Activated naive CD4-positive, alpha-beta T cell (primary cell): ENCODE data around the gene CPLX1.

Experiments
- DNase-seq, 4 experiments: peaks; one replicate each; lab custom pipeline; 2025; lab: John Stamatoyannopoulos, UW

CPLX1 gene

GRCh38 chr4:855880-856224 lies 29.9 kb upstream of the CPLX1 start:
- no peak for DNase-seq

- no peak for DNase-seq
Measured at GRCh38 chr4:854356-854755, 28.4 kb upstream of the CPLX1 start.

GRCh38 chr4:853416-853781 lies 27.5 kb upstream of the CPLX1 start:
- DNase-seq = no peak

GRCh38 chr4:851701-852430 lies 25.9 kb upstream of the CPLX1 start:
- DNase-seq = no peak

GRCh38 chr4:850323-850945 lies 24.5 kb upstream of the CPLX1 start:
- DNase-seq = no peak

- no peak for DNase-seq
Measured at GRCh38 chr4:849478-850175, 23.7 kb upstream of the CPLX1 start.

- DNase-seq = no peak
Measured at GRCh38 chr4:848803-849477, 23.0 kb upstream of the CPLX1 start.

GRCh38 chr4:848307-848691 lies 22.4 kb upstream of the CPLX1 start:
- no peak for DNase-seq

- no peak for DNase-seq
Measured at GRCh38 chr4:845836-846251, 19.9 kb upstream of the CPLX1 start.

- DNase-seq = no peak
Measured at GRCh38 chr4:845233-845835, 19.4 kb upstream of the CPLX1 start.

- no peak for DNase-seq
Measured at GRCh38 chr4:844752-845232, 18.9 kb upstream of the CPLX1 start.

- no peak for DNase-seq
Measured at GRCh38 chr4:839675-840443, 13.9 kb upstream of the CPLX1 start.

GRCh38 chr4:837772-838171 lies 11.8 kb upstream of the CPLX1 start:
- DNase-seq = no peak

- no peak for DNase-seq
Measured at GRCh38 chr4:836750-837301, 10.9 kb upstream of the CPLX1 start.

GRCh38 chr4:836003-836511 lies 10.1 kb upstream of the CPLX1 start:
- DNase-seq = no peak

GRCh38 chr4:835148-836002 lies 9.4 kb upstream of the CPLX1 start:
- no peak for DNase-seq

- no peak for DNase-seq
Measured at GRCh38 chr4:834368-835147, 8.6 kb upstream of the CPLX1 start.

GRCh38 chr4:833731-834367 lies 7.9 kb upstream of the CPLX1 start:
- no peak for DNase-seq

- DNase-seq = no peak
Measured at GRCh38 chr4:833156-833555, 7.2 kb upstream of the CPLX1 start.
